ENCODE data around the gene PRDX3.

DNA sequence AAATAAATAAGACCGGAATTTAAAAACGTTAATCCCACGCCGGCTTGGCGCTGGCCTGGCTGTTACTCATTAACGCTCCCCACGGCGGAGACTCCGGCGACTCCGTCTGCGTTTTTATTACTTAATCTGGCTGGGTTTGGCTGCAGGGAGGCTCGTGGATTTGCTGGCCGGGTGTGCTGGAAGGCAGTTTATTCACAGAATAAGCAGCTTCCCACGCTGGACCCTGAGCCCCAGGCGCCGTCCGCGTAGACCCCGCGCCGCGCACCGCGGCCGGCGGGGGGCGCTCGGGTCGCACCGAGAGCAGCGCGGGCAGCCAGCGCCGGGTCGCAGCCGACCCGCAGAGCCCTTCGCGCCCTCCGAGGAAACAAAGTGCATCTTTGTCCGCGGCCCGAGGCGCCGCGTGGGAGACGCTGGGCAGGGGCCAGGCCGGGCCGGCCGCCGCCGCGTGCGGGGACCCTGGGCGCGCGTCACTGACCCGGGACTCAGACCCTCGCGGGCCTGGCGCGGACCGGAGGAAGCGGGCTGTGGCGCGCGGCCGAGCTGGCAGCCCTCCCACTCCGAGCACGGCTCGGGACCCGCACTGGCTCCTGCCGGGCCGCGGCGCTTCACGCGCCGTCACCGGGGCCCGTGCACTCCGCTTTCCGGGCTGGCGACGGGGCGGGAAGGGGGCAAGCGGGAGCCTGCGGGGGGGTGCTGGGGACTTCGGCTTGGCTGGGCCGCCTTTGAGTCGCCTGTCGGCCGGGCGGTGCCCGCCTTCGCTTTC is 28.2 kb upstream of the PRDX3 start:
- TF ChIP-seq, protein P1, sequence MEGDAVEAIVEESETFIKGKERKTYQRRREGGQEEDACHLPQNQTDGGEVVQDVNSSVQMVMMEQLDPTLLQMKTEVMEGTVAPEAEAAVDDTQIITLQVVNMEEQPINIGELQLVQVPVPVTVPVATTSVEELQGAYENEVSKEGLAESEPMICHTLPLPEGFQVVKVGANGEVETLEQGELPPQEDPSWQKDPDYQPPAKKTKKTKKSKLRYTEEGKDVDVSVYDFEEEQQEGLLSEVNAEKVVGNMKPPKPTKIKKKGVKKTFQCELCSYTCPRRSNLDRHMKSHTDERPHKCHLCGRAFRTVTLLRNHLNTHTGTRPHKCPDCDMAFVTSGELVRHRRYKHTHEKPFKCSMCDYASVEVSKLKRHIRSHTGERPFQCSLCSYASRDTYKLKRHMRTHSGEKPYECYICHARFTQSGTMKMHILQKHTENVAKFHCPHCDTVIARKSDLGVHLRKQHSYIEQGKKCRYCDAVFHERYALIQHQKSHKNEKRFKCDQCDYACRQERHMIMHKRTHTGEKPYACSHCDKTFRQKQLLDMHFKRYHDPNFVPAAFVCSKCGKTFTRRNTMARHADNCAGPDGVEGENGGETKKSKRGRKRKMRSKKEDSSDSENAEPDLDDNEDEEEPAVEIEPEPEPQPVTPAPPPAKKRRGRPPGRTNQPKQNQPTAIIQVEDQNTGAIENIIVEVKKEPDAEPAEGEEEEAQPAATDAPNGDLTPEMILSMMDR (conservative IDR thresholded peaks at IDR 0.05; ENCODE audit: low read depth, low read length): peak; percentile 67; the same call in 1 of the 2 replicates
- no peak for TF ChIP-seq EZH2 (IDR thresholded peaks at IDR 0.05; ENCODE audit: borderline replicate concordance, low read depth, low read length, poor library complexity, severe bottlenecking)

Data from A673 (cell line).